GM18951 (cell line): ENCODE data around the gene THAP7.

Experiments
- POLR2A ChIP-seq: IDR thresholded peaks from 4 replicates; pipeline ENCODE4 v1.6.1; 2011; ENCODE audit warnings: mild to moderate bottlenecking; ENCODE audit not compliant: insufficient read length, insufficient read depth; ENCODE audit errors: extremely low read depth
- in situ Hi-C: fragments of 300-500 bp; cut with MboI; formaldehyde crosslinking; loops from one replicate; pipeline ENCODE4 v1.12.0; 2022; ENCODE audit warnings: low sequenced_read_pairs, mixed read lengths, inconsistent platforms; ENCODE audit not compliant: unreplicated experiment

THAP7 gene

GRCh38 chr22:21026783-21027692, 25.1 kb upstream of the THAP7 start:
- in situ Hi-C loops: no loop called here
- no peak for TF ChIP-seq POLR2A

- in situ Hi-C loops: no loop called here
- TF ChIP-seq POLR2A: no peak
Measured at GRCh38 chr22:21025763-21026755, 24.1 kb upstream of the THAP7 start.

- TF ChIP-seq POLR2A: no peak
- in situ Hi-C loops: no loop called here
Measured at GRCh38 chr22:21025266-21025665, 23.3 kb upstream of the THAP7 start.

GRCh38 chr22:21022955-21023614, 21.2 kb upstream of the THAP7 start:
- TF ChIP-seq POLR2A: no peak
- in situ Hi-C loops: no loop called here

GRCh38 chr22:21022507-21022906, 20.6 kb upstream of the THAP7 start:
- in situ Hi-C loops: no loop called here
- no peak for TF ChIP-seq POLR2A

GRCh38 chr22:21020802-21021429, 19.0 kb upstream of the THAP7 start:
- in situ Hi-C loops: no loop called here

GRCh38 chr22:21018314-21018713, 16.4 kb upstream of the THAP7 start:
- no peak for TF ChIP-seq POLR2A
- in situ Hi-C loops: no loop called here

More at GRCh38 chr22:21020802-21021429, 19.0 kb upstream of the THAP7 start:
- TF ChIP-seq POLR2A: no peak

GRCh38 chr22:21016644-21017420, 14.9 kb upstream of the THAP7 start:
- no peak for TF ChIP-seq POLR2A
- in situ Hi-C loops: no loop called here

- no peak for TF ChIP-seq POLR2A
- in situ Hi-C loops: no loop called here
Measured at GRCh38 chr22:21015466-21016006, 13.6 kb upstream of the THAP7 start.

GRCh38 chr22:21014726-21015465, 13.0 kb upstream of the THAP7 start, which contains the start of gene P2RX6:
P2RX6 (plus strand) TSS chr22:21015165; CDS start chr22:21015175, 10 bp downstream.
- no peak for TF ChIP-seq POLR2A
- in situ Hi-C loops: no loop called here

- no peak for TF ChIP-seq POLR2A
- in situ Hi-C loops: no loop called here
Measured at GRCh38 chr22:21014202-21014725, 12.3 kb upstream of the THAP7 start.

GRCh38 chr22:21013657-21014201, 11.8 kb upstream of the THAP7 start:
- no peak for TF ChIP-seq POLR2A
- in situ Hi-C loops: no loop called here
